ENCODE results near the gene PRELID1.

GRCh38 chr5:177314376-177315342 lies 11.1 kb downstream of the PRELID1 start:
- no peak for TF ChIP-seq YY1 (IDR thresholded peaks at IDR 0.05; ENCODE audit: insufficient read depth, insufficient read length)
- TF ChIP-seq ZNF274 (IDR thresholded peaks at IDR 0.05; ENCODE audit: low read depth, low read length): no peak

Data from NT2/D1 (cell line).